GM19438 (cell line): Measurements from ENCODE around the gene SATB1.
"Not testable (repeated sequence)": the region's sequence is repeated elsewhere in the genome, so short reads cannot be mapped to it uniquely, and the experiment has no call there.

ENCODE experiments used
- ATAC-seq: cut with Tn5 transposase; IDR thresholded peaks from one replicate; pipeline ENCODE4 v1.9.1; 2021; ENCODE audit warnings: low read depth; ENCODE audit not compliant: unreplicated experiment

SATB1 gene

GRCh38 chr3:18363338-18363737, 61.8 kb downstream of the SATB1 start:
- ATAC-seq, result no peak

GRCh38 chr3:18357747-18358146, 67.4 kb downstream of the SATB1 start:
- ATAC-seq, result no peak

GRCh38 chr3:18355832-18356231, 69.3 kb downstream of the SATB1 start:
- no peak for ATAC-seq

GRCh38 chr3:18354701-18355100, 70.4 kb downstream of the SATB1 start:
- ATAC-seq, result no peak

- no peak for ATAC-seq
Measured at GRCh38 chr3:18351823-18352744, 73.1 kb downstream of the SATB1 start.

GRCh38 chr3:18351069-18351628, 74.0 kb downstream of the SATB1 start:
- no peak for ATAC-seq

DNA sequence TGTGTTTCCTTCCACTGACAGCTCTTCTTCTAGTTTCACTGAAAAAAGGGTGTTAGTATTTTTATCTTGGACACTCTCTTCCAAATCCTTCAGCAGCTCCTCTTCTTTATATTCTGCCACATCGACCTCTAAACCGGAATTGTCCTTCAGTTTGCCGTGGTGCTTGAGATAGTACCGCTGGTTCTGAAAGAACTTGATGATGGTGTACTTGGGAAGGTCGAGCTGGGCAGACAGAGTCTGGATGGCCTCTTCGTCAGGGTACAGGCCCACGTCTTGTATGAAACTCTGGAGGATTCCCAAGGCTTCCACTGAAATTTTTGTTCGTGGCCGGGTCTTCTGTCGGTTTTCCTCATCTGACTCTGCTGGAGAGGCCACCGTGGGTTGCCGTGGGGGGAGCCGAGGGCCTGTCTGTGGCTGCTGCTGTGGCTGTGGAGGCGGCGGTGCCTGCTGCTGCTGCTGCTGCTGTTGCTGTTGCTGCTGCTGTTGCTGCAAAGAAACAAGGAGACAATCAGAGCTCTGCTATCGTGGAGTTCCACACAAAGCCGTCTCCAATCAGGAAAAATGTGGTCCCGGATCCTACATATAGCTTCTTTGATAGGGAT, 75.8 kb downstream of the SATB1 start:
- no peak for ATAC-seq

DNA sequence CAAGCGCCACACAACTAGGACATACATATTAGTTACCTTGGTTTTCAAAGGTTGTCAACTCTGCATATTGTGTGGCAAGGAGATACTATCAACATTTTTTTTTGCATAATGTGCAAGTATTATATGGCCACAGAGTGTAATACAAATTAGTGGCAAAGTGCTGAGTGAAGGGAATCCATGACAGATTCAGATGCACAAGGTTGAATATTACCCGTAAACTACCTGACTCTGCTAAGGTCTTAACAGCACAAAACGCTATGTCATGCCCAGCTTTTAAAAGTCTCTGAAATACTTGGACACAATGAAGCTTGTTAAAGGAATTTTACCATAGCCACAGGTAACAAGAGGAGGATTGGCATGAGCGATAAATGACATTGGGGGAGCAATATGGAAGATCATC, 79.0 kb downstream of the SATB1 start:
- no peak for ATAC-seq

DNA sequence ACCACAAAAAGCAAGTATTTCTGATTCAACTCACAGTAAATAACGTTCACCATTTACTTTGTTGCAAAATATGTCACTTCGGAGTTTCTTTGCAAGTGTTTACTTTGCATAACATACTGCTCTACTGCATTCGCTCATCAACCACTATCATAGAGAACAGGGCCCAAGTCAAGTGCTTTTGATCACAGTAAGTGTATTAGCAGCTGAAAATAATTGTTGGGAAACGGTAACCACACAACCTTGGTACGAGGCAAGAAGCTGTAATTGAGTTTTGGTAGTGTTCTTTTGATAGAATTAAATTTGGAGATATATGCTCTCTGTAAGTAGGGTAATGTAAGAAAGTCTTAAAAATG, 80.1 kb downstream of the SATB1 start:
- ATAC-seq, result no peak

- no peak for ATAC-seq
Measured at GRCh38 chr3:18344306-18345014, 80.7 kb downstream of the SATB1 start.

DNA sequence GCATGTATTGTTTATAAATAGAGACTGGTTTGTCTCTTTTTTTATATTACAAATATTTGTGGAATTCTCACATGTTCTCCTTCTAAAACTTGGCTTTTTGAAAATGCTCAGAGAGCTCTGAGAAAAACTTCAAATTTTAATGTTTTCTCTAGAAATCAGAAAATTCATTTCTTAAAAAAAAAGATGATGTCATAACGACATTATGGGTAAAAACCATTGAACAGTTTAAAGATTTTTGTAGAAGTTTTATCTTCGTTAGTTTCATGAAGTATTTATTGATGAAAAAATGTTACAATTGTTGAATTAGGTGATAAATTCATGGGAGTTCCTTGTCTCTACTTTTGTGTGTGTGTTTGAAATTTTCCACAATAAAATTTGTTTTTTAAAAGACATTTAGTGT, 81.3 kb downstream of the SATB1 start:
- no peak for ATAC-seq

GRCh38 chr3:18338827-18339514, 86.2 kb downstream of the SATB1 start:
- ATAC-seq, result no peak

DNA sequence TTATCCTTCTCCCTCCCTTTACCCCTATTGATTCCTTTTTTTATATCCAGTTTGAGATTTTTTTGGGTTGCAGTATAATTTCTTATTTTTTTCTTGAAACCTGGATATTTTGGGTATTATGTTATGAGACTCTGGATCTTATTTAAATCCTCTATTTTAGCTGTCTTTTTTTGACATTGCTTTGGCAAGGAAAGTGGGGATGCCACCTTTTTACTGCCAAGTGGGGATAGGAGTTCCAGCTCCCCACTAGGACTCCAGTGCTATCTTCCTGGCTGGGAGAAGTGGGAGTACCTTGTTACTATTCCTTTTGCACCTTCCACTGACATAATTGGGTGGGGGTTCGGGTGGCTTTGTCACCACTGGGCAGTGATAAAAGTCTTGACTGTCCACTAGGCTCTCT, 87.9 kb downstream of the SATB1 start:
- ATAC-seq, result no peak

DNA sequence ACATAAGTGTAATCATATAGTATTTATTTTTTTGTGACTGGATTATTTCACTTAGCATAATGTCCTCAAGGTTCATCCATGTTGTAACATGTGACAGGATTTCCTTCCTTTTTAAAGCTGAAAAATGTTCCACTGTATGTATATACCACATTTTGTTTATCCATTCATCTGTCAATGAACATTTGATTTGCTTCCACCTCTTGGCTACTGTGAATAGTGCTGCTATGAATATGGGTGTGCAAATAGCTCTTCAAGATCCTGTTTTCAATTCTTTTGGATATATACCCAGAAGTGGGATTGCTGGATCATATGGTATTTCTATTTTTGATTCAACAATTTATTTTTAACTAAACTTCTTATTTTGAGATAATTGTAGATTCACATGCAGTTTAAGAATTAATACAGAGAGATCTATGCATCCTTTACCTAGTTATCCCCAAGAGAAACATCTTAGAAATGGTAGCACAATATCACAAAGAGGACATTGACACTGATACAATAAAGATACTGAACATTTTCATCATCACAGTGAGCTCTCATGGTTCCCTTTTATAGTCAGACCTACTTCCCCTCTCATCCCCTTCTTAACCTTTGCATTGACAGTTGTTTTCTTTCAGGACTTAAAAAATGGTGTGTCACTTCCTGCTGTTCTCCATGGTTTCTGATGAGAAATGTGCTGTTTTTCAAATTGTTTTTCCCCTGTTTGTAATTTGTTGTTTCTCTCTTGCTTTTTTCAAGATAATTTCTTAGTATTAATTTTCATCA, 90.1 kb downstream of the SATB1 start:
- no peak for ATAC-seq

DNA sequence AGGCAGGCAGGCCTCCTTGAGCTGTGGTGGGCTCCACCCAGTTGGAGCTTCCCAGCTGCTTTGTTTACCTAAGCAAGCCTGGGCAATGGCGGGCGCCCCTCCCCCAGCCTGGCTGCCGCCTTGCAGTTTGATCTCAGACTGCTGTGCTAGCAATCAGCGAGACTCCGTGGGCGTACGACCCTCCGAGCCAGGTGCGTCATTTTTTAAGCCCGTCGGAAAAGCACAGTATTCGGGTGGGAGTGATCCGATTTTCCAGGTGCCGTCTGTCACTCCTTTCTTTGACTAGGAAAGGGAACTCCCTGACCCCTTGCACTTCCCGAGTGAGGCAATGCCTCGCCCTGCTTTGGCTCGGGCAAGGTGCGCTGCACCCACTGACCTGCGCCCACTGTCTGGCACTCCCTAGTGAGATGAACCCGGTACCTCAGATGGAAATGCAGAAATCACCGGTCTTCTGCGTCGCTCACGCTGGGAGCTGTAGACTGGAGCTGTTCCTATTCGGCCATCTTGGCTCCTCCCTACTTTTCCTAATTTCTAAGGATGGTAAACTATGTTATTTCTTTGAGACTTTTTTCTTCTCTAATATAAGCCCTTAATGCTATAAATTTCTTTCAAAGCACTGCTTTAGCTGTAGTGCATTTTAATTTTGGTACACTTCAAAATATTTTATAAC, 94.2 kb downstream of the SATB1 start:
- not testable (repeated sequence) for ATAC-seq

DNA sequence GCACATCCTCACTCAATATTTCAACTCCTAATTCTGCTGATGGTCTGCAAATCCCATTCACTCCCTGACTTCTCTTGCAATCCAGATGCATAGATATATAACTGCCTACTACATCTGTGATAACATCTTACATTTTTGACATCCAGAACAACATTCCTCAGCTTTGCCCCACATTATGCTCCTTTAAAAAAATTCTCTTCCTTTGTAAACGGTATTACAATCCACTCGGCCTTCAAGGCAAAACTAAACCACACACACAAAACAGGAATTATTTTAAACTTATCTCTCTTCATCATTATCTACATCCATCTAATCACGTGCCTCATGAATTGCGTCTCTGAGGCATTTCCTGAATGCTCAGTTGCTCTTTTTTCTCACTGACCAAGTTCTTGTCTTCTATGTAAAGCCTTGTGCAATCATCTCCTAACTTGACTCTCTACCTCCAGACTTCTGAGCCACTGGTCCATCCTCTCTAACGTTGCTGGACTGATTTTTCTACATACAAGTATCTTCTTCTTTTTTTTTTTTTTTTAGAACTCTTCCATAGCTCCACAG, 117.0 kb downstream of the SATB1 start:
- no peak for ATAC-seq

GRCh38 chr3:18307529-18307928, 117.6 kb downstream of the SATB1 start:
- ATAC-seq, result no peak

DNA sequence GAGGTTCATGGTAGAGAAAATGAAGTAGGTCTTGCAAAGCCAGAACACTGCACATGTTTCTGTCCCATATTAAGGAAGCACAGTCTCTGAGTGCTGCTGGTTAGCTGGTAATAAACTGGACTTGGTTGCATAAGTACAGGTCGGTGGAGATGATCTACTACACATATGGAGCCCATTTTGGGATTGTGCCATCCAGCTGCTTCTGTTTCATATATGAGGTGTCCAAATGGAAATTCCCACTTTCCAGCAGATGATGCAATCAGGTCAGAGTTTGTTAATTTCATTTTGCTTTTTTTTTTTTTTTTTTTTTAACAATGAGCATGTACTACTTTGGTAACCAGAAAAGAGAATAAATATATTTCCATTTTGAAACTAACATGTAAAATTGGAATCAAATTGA, 122.6 kb downstream of the SATB1 start:
- no peak for ATAC-seq

GRCh38 chr3:18301781-18302180, 123.4 kb downstream of the SATB1 start:
- no peak for ATAC-seq
